Omental fat pad (tissue), 4 donors: Measurements from ENCODE around the gene SYPL2. TPM values are rescaled to one million over a fixed set of nuclear protein-coding genes. Genes with fewer than 3 reads are reported as not detected.

Experiments used
- ATAC-seq: fragments of 150-250 bp; one replicate; pipeline ENCODE4 v1.9.1; 2016; ENCODE audit warnings: mild to moderate bottlenecking, moderate library complexity; ENCODE audit not compliant: low FRiP score
- DNase-seq: peaks from one replicate; pipeline ENCODE4 v3.0.0-alpha.2; 2019; ENCODE audit warnings: low spot score
- total RNA-seq, 4 donors: library from RNA; depleted of rRNA; stranded (reverse); fragments of >200 nt; gene quantifications; one replicate each; pipeline ENCODE4 v1.1.0, GENCODE V29; 2016
- TF ChIP-seq, protein P1 (sequence below), 3 donors: fragments of 450-650 bp; IDR thresholded peaks; one replicate each; pipeline ENCODE4 v1.5.1; 2016 to 2017; ENCODE audit warnings: antibody characterized with exemption in 3 of 3, mild to moderate bottlenecking in 3 of 3, moderate library complexity in 2 of 3

Gene SYPL2
- total RNA-seq, 4 donors from 2014 or later, result 1.7 to 3.7 (median 2.2) TPM

DNA sequence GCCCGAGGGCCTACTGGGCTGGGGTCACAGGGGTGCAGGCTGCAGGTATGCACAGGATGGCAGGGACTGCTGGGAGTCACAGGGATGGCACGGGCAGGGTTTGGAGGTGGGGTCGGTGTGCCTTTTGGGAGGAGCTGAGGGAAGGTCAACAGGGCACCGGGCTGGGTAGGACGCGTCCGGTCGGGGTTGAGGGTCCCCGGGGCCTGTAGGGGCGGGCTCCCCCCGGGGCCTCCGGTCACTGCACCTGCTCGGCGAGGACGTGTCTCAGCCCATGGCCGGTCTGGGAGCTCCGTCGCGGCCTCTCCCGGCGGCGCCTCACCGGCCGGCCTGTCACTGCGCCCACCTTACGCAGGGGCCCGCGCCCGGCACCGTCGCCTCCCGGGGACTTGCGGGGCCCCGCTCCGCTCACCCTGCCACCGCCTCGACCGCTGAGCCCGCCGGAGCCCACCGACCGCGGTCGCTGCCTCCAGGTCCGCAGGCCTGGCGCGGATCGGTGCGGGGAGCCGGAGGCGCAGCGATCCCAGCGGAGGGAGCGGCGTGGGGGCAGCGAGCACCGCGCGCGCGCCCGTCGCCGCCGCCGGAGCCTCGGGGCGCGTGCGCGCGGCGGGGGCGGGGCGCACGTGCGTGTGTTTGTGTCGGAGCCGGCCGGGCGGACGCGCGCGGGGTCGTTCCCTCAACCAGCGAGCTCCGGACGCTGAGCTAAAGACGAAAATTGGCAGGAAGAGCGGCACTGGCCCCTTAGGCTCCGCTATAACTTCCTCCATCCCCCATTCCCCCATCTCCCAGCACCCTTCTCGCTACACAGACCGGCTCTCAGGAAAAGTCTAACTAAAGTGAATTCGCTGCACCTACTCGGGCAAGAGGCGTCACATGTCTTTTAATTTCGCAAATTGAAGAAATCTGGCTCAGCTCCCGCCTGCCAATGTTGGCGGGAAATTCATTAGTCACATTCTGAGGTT, 43.1 kb downstream of the SYPL2 start, which contains the start of gene AMIGO1:
Gene AMIGO1, minus strand, starts transcription at position 552 of the 959 bp plus-strand sequence. CDS start 815 bp downstream, outside the sequence.
- peak; percentile 81 for ATAC-seq
- DNase-seq, result no peak
- TF ChIP-seq, protein P1, sequence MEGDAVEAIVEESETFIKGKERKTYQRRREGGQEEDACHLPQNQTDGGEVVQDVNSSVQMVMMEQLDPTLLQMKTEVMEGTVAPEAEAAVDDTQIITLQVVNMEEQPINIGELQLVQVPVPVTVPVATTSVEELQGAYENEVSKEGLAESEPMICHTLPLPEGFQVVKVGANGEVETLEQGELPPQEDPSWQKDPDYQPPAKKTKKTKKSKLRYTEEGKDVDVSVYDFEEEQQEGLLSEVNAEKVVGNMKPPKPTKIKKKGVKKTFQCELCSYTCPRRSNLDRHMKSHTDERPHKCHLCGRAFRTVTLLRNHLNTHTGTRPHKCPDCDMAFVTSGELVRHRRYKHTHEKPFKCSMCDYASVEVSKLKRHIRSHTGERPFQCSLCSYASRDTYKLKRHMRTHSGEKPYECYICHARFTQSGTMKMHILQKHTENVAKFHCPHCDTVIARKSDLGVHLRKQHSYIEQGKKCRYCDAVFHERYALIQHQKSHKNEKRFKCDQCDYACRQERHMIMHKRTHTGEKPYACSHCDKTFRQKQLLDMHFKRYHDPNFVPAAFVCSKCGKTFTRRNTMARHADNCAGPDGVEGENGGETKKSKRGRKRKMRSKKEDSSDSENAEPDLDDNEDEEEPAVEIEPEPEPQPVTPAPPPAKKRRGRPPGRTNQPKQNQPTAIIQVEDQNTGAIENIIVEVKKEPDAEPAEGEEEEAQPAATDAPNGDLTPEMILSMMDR (IDR thresholded peaks at IDR 0.05), result no peak

DNA sequence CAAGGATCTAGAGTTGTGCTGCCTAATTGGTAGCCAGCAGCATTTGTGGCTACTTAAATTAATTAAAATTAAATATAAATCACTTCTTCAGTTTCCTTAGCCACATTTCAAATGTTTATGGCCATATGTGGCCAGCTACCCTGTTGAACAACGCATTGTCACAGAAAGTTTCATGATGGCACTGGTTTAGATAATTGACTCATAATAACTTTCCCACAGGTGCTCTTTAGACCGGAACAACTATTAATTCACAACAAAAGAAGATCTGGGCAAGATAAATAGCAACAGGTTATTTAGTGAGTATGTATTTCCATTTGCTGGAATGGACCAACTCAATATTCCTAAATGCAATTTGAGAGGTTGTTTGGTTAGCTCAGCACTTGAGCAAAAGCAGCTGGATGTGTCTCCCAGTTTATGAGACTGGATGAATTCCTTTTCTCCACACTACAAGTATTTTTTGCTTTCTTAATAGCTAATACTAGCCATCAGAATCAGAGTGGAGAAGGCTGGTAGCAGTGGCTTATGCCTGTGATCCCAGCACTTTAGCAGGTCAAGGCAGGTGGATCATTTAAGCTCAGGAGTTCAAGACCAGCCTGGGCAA, 46.9 kb downstream of the SYPL2 start:
- no peak for ATAC-seq
- TF ChIP-seq, protein P1 (IDR thresholded peaks at IDR 0.05), result no peak
- no peak for DNase-seq

DNA sequence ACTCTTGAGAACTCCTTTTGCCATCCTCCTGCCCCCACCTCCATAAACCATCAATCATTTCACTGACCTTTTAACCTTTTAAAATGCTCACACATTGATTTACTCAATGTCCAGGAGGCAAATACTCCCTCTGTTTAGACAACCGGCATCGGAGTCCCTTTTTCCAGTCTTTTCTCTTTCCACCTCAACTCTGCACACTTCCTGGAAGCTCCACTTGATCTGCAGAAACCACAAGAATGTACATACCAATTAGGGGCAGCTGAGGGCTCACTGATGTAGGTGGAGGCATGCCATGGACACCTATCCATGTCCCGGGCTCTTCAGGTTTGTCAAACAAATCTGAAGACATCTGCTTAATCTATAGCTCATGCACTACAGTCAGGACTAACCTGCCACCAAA, 48.5 kb downstream of the SYPL2 start:
- DNase-seq, result no peak
- no peak for ATAC-seq
- TF ChIP-seq, protein P1 (IDR thresholded peaks at IDR 0.05), result no peak

DNA sequence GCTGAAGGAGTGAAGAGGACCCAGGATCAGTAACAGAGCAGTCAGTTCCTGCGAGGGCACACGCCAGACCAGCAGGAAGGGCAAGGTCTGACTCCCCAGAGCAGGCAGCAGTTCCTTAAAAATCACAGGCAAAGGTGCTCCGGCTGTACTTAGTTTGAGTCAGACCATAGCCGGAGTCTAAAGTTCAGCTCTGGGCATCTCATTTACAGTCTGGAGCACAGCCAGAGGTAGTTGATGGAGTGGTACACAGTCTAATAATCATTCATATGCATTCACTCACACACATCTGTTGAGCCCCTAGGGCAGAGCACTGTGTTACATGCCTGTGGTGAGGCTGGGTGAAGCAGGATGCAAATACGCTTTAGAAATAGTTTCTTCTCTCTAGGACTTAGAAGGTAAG, 50.5 kb downstream of the SYPL2 start:
- TF ChIP-seq, protein P1 (IDR thresholded peaks at IDR 0.05), result no peak
- ATAC-seq (no peak), DNase-seq (no peak)

DNA sequence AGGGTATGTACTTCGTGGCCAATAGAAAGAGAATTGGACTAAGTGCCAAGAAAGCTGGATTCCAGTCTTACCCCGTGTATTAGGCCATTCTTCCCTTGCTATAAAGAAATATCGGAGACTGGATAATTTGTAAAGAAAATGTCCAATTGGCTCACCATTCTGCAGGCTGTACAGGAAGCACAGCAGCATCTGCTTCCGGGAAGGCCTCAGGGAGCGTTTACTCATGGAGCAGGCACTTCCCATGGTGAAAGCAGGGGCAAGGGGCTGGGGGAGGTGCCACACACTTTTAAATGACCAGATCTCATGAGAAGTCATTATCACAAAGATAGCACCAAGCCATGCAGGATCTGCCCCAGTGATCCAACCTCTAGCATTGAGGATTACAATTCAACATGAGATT, 51.0 kb downstream of the SYPL2 start:
- TF ChIP-seq, protein P1 (IDR thresholded peaks at IDR 0.05), result no peak
- ATAC-seq (no peak), DNase-seq (no peak)

DNA sequence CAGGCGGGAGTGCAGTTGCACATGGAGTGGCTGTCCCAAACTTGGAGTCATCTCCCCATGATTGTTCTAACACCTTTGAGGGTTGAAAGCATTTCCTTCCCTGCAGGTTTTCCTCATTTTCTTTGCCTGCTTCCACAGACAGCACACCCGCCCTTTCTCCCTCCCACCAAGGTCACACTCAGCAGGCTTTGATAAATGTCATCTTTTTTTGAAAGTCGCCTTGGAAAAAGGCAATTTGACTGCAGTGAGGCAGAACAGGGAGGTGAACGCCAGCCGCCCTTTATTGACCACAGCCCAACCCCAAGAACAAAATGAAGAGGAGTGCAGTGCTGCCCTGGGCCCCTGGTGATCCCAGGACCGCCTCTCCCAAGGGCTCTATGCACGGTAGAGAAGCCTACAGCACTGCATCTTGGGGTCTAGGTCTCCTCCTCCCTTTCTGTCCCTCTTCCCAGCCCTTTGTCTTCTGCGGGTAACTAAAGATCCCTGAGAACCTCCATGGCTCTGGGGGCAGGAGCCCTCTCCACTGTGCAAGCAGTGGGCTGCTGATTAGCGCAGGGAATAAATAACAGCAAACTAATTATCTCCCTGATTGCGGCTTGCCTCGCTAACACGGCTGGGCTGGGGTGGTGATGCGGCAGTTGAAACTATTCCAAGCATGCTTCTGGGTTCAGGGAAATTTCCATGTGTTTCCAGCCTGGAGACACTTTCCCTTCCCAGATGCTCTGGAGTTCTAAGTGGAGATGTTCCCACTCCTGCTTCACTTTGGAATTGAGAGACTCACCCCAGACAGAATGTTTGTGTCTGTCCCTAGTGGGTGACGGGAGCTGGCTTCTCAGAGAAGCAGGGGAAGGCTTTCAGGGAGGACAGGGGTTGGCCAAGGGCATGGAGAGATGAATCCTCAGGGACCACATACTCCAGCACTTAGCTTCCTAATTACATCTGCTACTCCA, 54.9 kb downstream of the SYPL2 start:
- TF ChIP-seq, protein P1 (IDR thresholded peaks at IDR 0.05), result no peak
- ATAC-seq (no peak), DNase-seq (no peak)
